ENCODE data around the gene RUFY2.
"Not testable (repeated sequence)": the region's sequence is repeated elsewhere in the genome, so short reads cannot be mapped to it uniquely, and the experiment has no call there.

RUFY2 gene

DNA sequence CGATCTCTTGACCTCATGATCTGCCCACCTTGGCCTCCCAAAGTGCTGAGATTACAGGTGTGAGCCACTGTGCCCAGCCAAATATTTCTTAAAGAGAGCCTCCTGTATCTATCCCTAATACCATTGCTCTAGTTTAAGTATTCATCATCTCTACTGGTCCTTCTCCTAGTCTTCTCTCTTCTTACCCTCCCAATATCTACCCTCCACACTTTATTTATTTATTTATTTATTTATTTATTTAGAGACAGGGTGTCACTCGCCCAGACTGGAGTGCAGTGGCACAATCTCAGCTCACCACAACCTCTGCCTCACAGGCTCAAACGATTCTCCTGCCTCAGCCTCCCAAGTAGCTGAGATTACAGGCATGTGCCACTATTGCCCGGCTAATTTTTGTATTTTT lies 82.7 kb downstream of the RUFY2 start:
- not testable (repeated sequence) for DNase-seq

DNA sequence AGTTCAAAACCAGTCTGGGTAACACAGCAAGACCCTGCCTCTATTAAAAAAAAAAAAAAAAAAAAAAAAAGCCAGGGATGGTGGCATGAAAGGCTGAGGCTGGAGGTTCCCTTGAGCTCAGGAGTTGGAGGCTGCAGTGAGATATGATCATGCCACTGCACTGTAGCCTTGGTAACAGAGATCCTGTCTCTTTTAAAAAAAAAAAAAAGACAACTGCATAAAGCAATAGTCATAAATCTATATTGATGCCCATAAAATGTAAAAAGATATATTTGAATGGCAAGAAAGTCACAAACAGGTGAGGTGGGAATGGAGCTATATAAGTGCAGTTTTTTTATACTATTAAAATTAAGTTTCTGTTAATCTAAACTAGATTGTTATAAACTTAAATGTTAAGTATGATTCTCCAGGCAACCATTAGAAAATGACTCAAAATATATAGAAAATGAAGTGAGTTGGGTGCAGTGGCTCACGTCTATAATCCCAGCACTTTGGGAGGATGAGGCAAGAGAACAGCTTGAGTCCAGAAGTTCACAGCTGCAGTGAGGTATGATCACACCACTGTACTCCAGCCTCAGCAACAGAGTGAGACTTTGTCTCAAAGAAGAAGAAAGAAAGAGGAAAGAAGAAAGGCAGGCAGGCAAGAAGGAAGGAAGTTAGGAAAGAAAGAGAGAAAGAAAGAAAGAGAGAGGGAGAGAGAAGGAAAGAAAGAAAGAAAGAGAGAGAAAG lies 88.6 kb downstream of the RUFY2 start:
- DNase-seq, result no peak

DNA sequence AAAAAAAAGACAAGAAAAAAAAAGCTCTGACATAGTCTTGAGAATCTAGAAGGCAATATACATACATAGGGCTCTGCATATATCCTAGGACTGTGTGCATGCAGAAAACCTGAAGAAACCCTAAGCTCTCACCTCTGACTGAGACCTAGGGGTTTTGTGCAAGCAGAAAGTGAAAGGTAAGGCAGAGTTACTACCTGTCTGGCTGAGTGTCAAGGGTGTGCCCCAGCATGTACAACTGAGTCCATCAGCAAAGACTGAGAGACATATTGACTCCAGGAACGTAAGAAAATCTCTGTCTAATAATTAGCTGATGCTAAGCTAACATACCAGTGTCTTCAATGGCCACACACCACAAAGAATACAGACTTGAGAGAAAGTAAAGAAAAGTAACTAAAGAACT lies 91.5 kb downstream of the RUFY2 start:
- DNase-seq, result no peak

GRCh38 chr10:68314930-68315329 lies 92.1 kb downstream of the RUFY2 start:
- not testable (repeated sequence) for DNase-seq

- no peak for DNase-seq
These were observed 96.5 kb downstream of the RUFY2 start for GRCh38 chr10:68310531-68310930.

GRCh38 chr10:68305854-68306253 lies 101.2 kb downstream of the RUFY2 start:
- no peak for DNase-seq

DNA sequence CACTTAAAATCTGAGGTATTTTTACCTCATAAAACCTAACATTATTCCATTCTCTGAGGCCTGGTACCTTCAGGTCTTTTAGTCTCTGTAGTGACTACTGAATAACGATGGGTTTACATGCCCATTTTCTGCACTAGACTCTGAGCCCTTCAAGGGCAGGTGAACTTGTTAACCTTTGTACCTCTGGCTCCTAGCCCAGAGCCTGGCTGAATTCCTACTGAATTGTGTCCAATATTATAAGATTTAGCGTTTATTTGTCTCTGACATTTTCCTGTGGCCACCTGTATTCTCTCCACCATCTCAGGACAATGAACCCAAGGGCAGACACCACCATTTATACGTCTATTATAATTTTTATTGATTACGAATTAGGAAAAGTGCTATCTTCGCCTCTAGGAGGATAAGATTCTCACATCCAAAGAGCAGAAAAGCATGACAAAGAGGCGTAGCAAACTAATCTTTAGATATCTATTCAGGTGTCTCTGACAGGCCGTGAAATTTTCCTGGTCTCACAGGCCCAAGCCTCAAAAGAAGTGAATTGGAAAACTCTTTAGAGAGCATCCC lies 103.1 kb downstream of the RUFY2 start:
- no peak for DNase-seq

- no peak for DNase-seq
These were observed 104.2 kb downstream of the RUFY2 start for GRCh38 chr10:68302871-68303270.

GRCh38 chr10:68302503-68302823 lies 104.6 kb downstream of the RUFY2 start:
- DNase-seq, result no peak

DNA sequence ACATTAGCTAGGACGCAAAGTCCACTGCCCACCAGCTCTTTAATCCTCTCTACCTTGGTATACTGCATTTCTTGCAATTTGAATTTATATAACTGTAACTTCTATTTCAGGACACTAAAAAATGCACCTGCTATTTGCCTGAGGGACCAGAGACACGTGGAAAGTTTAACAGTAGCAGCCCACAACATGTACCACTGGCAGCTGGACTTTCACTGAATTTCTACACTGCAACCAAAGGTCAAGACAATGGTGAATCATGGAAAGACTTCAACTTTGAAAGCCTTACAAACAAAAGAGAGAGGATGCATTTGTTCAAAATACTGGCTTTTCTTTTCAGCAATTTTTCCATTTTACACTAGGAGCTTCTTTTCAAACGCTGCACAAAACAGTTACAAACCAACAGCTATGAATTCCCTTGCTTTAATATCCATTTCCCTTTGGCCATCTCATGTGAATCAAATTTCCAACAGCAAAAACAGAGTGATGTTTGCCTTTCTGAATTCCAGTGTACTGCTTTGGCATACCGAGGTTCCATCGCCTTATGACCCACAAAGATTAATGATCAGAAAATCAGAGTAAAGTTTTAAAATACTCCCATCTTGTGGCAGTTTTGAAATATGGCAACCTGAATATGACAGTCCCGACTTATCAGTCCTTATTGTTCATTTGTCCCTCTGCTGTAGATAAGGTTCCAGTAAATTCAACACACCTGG lies 105.1 kb downstream of the RUFY2 start:
- DNase-seq, result no peak

DNA sequence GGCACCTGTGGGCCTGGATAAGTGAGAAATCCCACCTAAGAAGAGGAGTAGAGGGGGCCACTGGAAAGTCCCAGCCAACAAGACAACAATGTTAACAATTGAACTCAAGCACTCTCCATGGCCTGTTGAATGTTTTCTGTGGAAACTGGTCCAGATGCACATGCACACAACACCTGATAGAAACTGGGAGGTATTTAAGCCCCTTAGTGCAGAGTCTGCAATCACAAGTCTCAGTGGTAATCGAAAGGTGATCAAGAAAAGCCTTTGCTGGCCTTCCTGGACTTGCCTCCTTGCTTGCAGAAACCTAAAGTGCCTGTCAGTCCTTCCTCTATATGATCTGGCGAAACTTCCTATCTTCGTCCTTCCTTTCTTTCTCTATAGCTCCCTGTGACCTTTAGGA lies 105.8 kb downstream of the RUFY2 start:
- DNase-seq, result no peak

GRCh38 chr10:68296843-68297663 lies 110.0 kb downstream of the RUFY2 start:
- no peak for DNase-seq

Data from stimulated activated CD4-positive, alpha-beta T cell treated with anti-CD3 and anti-CD28 coated beads, Interleukin-4, amount 100 ng/mL, for 4 hours (primary cell).